HCT116 (cell line): ENCODE data around the gene HPCAL1. TPM values are rescaled to one million over a fixed set of nuclear protein-coding genes. Genes with fewer than 3 reads are reported as not detected.

ENCODE experiments used
- ATAC-seq: fragments of 200-7000 bp; cut with Tn5 transposase; 2 replicates; pipeline ENCODE4 v1.9.1; 2020; ENCODE audit warnings: mild to moderate bottlenecking, moderate library complexity
- BruUV-seq: library from RNA; stranded (reverse); fragments of 400-500 nt; replicated peaks from 2 replicates; lab custom pipeline; 2021; lab: Mats Ljungman, UMichigan
- CTCF ChIA-PET: fragments of 300-600 bp; sonication (Branson Sonifier 250); formaldehyde crosslinking; loops from one replicate; lab custom pipeline; 2021; ENCODE audit warnings: antibody characterized with exemption; lab: Charles Lee
- POLR2A ChIA-PET: fragments of 300-600, 350-600 bp; sonication (Branson Sonifier 250); formaldehyde crosslinking; loops from one replicate; lab custom pipeline; 2021; ENCODE audit warnings: antibody characterized with exemption; lab: Charles Lee
- RAD21 ChIA-PET, 2 experiments: fragments of 300-600 bp; sonication (Branson Sonifier 250); formaldehyde crosslinking; loops; one replicate each; lab custom pipeline; 2023; ENCODE audit warnings: low total read pairs in 2 of 2; ENCODE audit not compliant: uncharacterized antibody in 2 of 2, unreplicated experiment in 2 of 2, low non-redundant PET in 1 of 2; lab: Charles Lee
- DNase-seq: peaks from one replicate; pipeline ENCODE4 v3.0.0-alpha.2; 2010; ENCODE audit warnings: low read depth, low spot score
- H2AFZ ChIP-seq: fragments of 200-600 bp; shearing (Covaris generic), sonication (generic); 2 replicates; pipeline ENCODE4 v1.6.1; 2017; ENCODE audit warnings: low read depth, mixed run types, mixed read lengths, antibody characterized with exemption, low read length; ENCODE audit not compliant: poor library complexity, severe bottlenecking
- H3K27ac ChIP-seq: 2 replicates; pipeline ENCODE4 v1.5.1; 2012; ENCODE audit warnings: low read depth, low read length
- H3K27me3 ChIP-seq: fragments of 200-600 bp; sonication (generic); 2 replicates; pipeline ENCODE4 v1.6.1; 2016; ENCODE audit warnings: mixed run types, low read length, mixed read lengths; ENCODE audit not compliant: insufficient read depth
- H3K36me3 ChIP-seq, 2 experiments: fragments of 200-500 bp in 1 of 2; fragments of 200-600 bp in 1 of 2; sonication (Bioruptor generic) in 1 of 2; sonication (generic) in 1 of 2; 2 replicates each; pipeline versions ENCODE4 v1.5.1 to v1.6.1; 2014 to 2016; ENCODE audit warnings: low read length in 2 of 2, inconsistent platforms in 1 of 2, mixed read lengths in 1 of 2, mixed run types in 1 of 2; ENCODE audit not compliant: insufficient read depth in 2 of 2, control insufficient read depth in 1 of 2
- H3K4me1 ChIP-seq, 2 experiments: fragments of 200-600 bp in 1 of 2; sonication (generic) in 1 of 2; 2 replicates each; pipeline versions ENCODE4 v1.5.1 to v1.6.1; 2012 to 2017; ENCODE audit warnings: low read length in 2 of 2, inconsistent platforms in 1 of 2, mild to moderate bottlenecking in 1 of 2, mixed read lengths in 1 of 2, mixed run types in 1 of 2, moderate library complexity in 1 of 2; ENCODE audit not compliant: insufficient read depth in 2 of 2, control insufficient read depth in 1 of 2
- H3K4me2 ChIP-seq: fragments of 200-600 bp; sonication (generic); 2 replicates; pipeline ENCODE4 v1.6.1; 2017; ENCODE audit warnings: mixed run types, low read length, mixed read lengths
- H3K4me3 ChIP-seq, 2 experiments: fragments of 200-600 bp in 1 of 2; sonication (generic) in 1 of 2; replicated peaks in 1 of 2; 2 replicates each; pipeline ENCODE4 v1.5.1; 2011 to 2016; ENCODE audit warnings: low read length in 2 of 2, control low read depth in 1 of 2, low read depth in 1 of 2, mild to moderate bottlenecking in 1 of 2, mixed read lengths in 1 of 2, mixed run types in 1 of 2
- H3K79me2 ChIP-seq: fragments of 200-600 bp; sonication (generic); 2 replicates; pipeline ENCODE4 v1.6.1; 2017; ENCODE audit warnings: mild to moderate bottlenecking, mixed run types, low read length, moderate library complexity, mixed read lengths; ENCODE audit not compliant: insufficient read depth
- H3K9ac ChIP-seq: fragments of 200-600 bp; sonication (generic); 2 replicates; pipeline ENCODE4 v1.6.1; 2016; ENCODE audit warnings: low read length, mixed read lengths
- H3K9me2 ChIP-seq: fragments of 200-600 bp; sonication (generic), shearing (Covaris generic); 2 replicates; pipeline ENCODE4 v1.6.1; 2017; ENCODE audit warnings: mixed run types, mild to moderate bottlenecking, moderate library complexity; ENCODE audit not compliant: insufficient read depth
- H3K9me3 ChIP-seq, 2 experiments: fragments of 200-500 bp in 1 of 2; fragments of 200-600 bp in 1 of 2; sonication (Bioruptor generic) in 1 of 2; sonication (generic) in 1 of 2; 2 replicates each; pipeline ENCODE4 v1.6.1; 2014 to 2017; ENCODE audit warnings: low read length in 2 of 2, mixed read lengths in 2 of 2, inconsistent platforms in 1 of 2, low read depth in 1 of 2, mild to moderate bottlenecking in 1 of 2, mixed run types in 1 of 2, moderate library complexity in 1 of 2; ENCODE audit not compliant: control insufficient read depth in 1 of 2, insufficient read depth in 1 of 2
- H4K20me1 ChIP-seq: fragments of 200-600 bp; sonication (generic), shearing (Covaris generic); 2 replicates; pipeline ENCODE4 v1.6.1; 2017; ENCODE audit warnings: mixed run types, mild to moderate bottlenecking, moderate library complexity; ENCODE audit not compliant: insufficient read depth
- FOSL1 ChIP-seq: IDR thresholded peaks from 2 replicates; pipeline ENCODE4 v1.6.1; 2012; ENCODE audit warnings: low read depth
- JUND ChIP-seq: IDR thresholded peaks from 2 replicates; pipeline ENCODE4 v1.6.1; 2012
- POLR2A ChIP-seq: IDR thresholded peaks from 2 replicates; pipeline ENCODE4 v1.7.0; 2011; ENCODE audit warnings: borderline replicate concordance; ENCODE audit not compliant: insufficient read depth, insufficient read length; ENCODE audit errors: extremely low read depth
- SRF ChIP-seq: IDR thresholded peaks from 2 replicates; pipeline ENCODE4 v1.6.1; 2012; ENCODE audit warnings: low read depth
- YY1 ChIP-seq: IDR thresholded peaks from 2 replicates; pipeline ENCODE4 v1.6.1; 2011; ENCODE audit warnings: low read length, low read depth, moderate library complexity, mild to moderate bottlenecking; ENCODE audit not compliant: insufficient replicate concordance; ENCODE audit errors: extremely low read depth
- intact Hi-C: fragments of 100-400 bp; cut with micrococcal nuclease; formaldehyde crosslinking; loops from 2 replicates; pipeline ENCODE4 v1.10.0; 2022
- total RNA-seq: library from RNA; stranded (reverse); gene quantifications from one replicate; pipeline ENCODE4 v1.2.1, GENCODE V29; 2021; ENCODE audit not compliant: unreplicated experiment

Gene HPCAL1
- total RNA-seq, 1 experiment from 2014 or later, result 111 TPM

DNA sequence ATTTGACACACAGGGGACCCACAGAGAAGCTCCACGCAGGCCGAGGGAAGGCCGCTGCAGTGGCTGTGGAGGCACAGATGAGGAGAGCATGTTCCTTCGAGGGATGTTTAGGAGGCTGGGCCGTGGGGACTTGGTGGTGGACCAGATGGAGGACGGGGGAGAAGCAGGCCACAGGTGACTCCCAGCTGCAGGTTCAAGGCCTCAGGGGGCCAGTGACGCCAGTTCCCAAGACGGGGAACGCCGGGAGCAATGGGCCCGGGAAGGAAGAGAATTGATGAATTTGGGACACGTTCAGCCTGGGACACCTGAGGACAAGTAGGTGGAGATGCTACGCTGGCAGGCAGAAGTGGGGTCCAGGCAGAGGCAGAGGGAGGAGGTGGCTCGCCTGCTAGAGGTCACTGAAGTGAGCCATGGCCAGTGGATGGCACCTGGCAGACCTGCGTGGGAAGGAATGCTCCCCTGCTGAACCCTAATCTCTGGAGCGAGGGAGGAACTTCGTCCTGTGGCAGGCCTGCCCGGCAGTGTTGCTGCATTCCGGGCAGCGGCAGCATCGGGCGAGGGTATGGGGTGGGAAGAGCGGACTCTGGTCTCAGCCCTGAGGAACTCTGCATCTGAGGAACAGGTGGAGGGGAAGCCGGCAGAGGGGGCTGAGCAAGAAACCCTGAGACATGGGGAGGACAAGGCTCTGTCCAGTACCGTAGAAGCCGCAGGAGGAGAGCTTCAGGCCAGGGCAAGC, 25.2 kb upstream of the HPCAL1 start:
- Histone ChIP-seq H4K20me1 (no peaks in the 10 kb centered on the region), H3K27ac (no peak overlapping the region), H3K9me2 (no peaks in the 10 kb centered on the region), H3K4me2 (no peak overlapping the region), H3K27me3 (no peaks in the 10 kb centered on the region), H3K36me3 (no peaks in the 10 kb centered on the region), H3K4me3 (no peak overlapping the region), H3K9me3 (no peaks in the 10 kb centered on the region), H3K4me1 (peaks cover 3 to 26% of the 10 kb centered on the region in 2 experiments), H3K9ac (no peak overlapping the region), H2AFZ (no peak overlapping the region), H3K79me2 (no peaks in the 10 kb centered on the region)
- no peak for TF ChIP-seq YY1
- RAD21 ChIA-PET, result no interaction called here
- CTCF ChIA-PET, result no interaction called here
- ATAC-seq (no peak), DNase-seq (no peak)
- intact Hi-C loops, result no loop called here
- no TSS peak for BruUV-seq
- POLR2A ChIA-PET, result no interaction called here

DNA sequence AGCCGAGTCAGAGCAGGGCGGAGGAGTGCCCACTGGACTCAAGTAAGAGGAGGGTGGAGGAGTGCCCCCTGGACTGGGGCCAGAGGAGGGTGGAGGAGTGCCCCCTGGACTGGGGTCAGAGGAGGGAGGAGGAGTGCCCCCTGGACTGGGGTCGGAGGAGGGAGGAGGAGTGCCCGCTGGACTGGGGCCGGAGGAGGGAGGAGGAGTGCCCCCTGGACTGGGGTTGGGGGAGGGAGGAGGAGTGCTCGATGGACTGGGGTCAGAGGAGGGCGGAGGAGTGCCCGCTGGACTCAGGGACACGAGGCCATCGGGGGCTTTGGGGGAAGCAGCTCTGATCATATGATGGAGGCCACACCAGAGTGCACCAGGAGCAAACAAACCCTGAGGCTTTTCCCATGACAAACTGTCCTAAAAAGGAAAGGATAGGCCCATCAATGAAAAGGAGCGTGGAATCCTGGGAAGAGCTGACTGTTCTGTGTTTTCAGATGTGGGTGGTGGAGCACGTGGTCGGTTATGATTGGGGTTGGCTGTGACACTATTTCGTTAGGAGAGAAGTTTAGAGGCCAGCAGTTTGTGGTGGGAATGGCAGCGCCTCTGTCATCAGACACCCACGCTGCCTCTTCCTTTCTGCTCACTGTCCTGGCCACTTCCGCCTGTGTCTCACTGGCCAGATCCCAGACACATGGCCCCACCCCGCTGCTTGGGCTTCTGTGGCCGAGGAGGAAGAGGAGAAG, 24.5 kb upstream of the HPCAL1 start:
- no peak overlapping the region for H3K9ac ChIP-seq
- TF ChIP-seq JUND (no peak), FOSL1 (no peak), SRF (no peak), POLR2A (no peak)
- TF ChIP-seq, all 23 proteins: peak for 0
- Histone ChIP-seq H3K4me1 (peaks cover 11 to 33% of the 10 kb centered on the region in 2 experiments), H3K9me3 (no peaks in the 10 kb centered on the region), H3K4me2 (0 out of 2 replicates have a peak overlapping the region, but pooled peaks have one; percentile 7), H3K36me3 (no peaks in the 10 kb centered on the region), H3K79me2 (no peaks in the 10 kb centered on the region), H2AFZ (peak overlapping the region; percentile 21), H4K20me1 (no peaks in the 10 kb centered on the region), H3K27ac (no peak overlapping the region), H3K9me2 (no peaks in the 10 kb centered on the region), H3K4me3 (no peak overlapping the region), H3K27me3 (no peaks in the 10 kb centered on the region)
- POLR2A ChIA-PET, result interaction anchor here (0.6 kb wide), 1 partner anchor 132 kb away, joined by 3 read pairs; no protein-coding TSS in a partner anchor
- no TSS peak for BruUV-seq
- RAD21 ChIA-PET, result no interaction called here
- DNase-seq (no peak), ATAC-seq (no peak)
- CTCF ChIA-PET, result no interaction called here
- intact Hi-C loops, result no loop called here
